Smooth muscle cell (in vitro differentiated cells): ENCODE results near the gene TCF3. TPM values are rescaled to one million over a fixed set of nuclear protein-coding genes. Genes with fewer than 3 reads are reported as not detected.

Experiments
- DNase-seq: peaks from one replicate; lab custom pipeline; 2025; ENCODE audit not compliant: unreplicated experiment; lab: John Stamatoyannopoulos, UW
- H2AFZ ChIP-seq: fragments of 200-600 bp; sonication (generic); 2 replicates; pipeline ENCODE4 v1.6.0; 2016; ENCODE audit warnings: antibody characterized with exemption, low read depth, mild to moderate bottlenecking
- H3F3A ChIP-seq: fragments of 200-600 bp; sonication (generic); 2 replicates; pipeline ENCODE4 v1.6.0; 2017; ENCODE audit warnings: antibody characterized with exemption, low read depth
- H3K27ac ChIP-seq: fragments of 200-600 bp; sonication (generic); 2 replicates; pipeline ENCODE4 v1.5.1; 2016; ENCODE audit warnings: low read depth, mild to moderate bottlenecking
- H3K27me3 ChIP-seq: fragments of 200-600 bp; sonication (generic); 2 replicates; pipeline ENCODE4 v1.6.1; 2016; ENCODE audit warnings: low read depth, mild to moderate bottlenecking
- H3K36me3 ChIP-seq: fragments of 200-600 bp; sonication (generic); 2 replicates; pipeline ENCODE4 v1.5.1; 2016; ENCODE audit warnings: low read depth
- H3K4me1 ChIP-seq: fragments of 200-600 bp; sonication (generic); 2 replicates; pipeline ENCODE4 v1.5.1; 2016; ENCODE audit warnings: low read depth
- H3K4me2 ChIP-seq: fragments of 200-600 bp; sonication (generic); 2 replicates; pipeline ENCODE4 v1.6.0; 2016; ENCODE audit warnings: mild to moderate bottlenecking
- H3K4me3 ChIP-seq: fragments of 200-600 bp; sonication (generic); 2 replicates; pipeline ENCODE4 v1.5.1; 2016; ENCODE audit warnings: mild to moderate bottlenecking
- H3K79me2 ChIP-seq: fragments of 200-600 bp; sonication (generic); 2 replicates; pipeline ENCODE4 v1.6.0; 2016; ENCODE audit warnings: low read depth, mild to moderate bottlenecking
- H3K9ac ChIP-seq: fragments of 200-600 bp; sonication (generic); 2 replicates; pipeline ENCODE4 v1.6.0; 2016; ENCODE audit warnings: low read depth
- H3K9me3 ChIP-seq: fragments of 200-600 bp; sonication (generic); replicated peaks from 2 replicates; pipeline ENCODE4 v1.5.1; 2016; ENCODE audit warnings: low read depth
- H4K20me1 ChIP-seq: fragments of 200-600 bp; sonication (generic); 2 replicates; pipeline ENCODE4 v1.6.0; 2016; ENCODE audit warnings: low read depth
- CTCF ChIP-seq: fragments of 200-600 bp; sonication (generic); IDR thresholded peaks from 2 replicates; pipeline ENCODE4 v1.5.1; 2017; ENCODE audit warnings: borderline replicate concordance, mild to moderate bottlenecking, antibody characterized with exemption; ENCODE audit not compliant: insufficient read depth, poor library complexity, severe bottlenecking
- WGBS: methylation state at CpG from one replicate; pipeline ENCODE4 v1.1.7; 2016; ENCODE audit warnings: low lambda C conversion rate; 5-methylcytosine and 5-hydroxymethylcytosine counted together
- polyA plus RNA-seq: library from polyadenylated mRNA; unstranded; fragments of >200 nt; fragmentation: Nextera tagmentation; extraction: Ambion mirVana; gene quantifications from 2 replicates; pipeline ENCODE4 v1.2.1, GENCODE V29; 2016
- total RNA-seq: library from RNA; depleted of rRNA; stranded (reverse); fragments of >200 nt; gene quantifications from 2 replicates; pipeline ENCODE4 v1.2.3, GENCODE V29; 2014

Gene TCF3
- total and polyA plus RNA-seq, 2 experiments from 2014 or later: 89.0 to 150 TPM

DNA sequence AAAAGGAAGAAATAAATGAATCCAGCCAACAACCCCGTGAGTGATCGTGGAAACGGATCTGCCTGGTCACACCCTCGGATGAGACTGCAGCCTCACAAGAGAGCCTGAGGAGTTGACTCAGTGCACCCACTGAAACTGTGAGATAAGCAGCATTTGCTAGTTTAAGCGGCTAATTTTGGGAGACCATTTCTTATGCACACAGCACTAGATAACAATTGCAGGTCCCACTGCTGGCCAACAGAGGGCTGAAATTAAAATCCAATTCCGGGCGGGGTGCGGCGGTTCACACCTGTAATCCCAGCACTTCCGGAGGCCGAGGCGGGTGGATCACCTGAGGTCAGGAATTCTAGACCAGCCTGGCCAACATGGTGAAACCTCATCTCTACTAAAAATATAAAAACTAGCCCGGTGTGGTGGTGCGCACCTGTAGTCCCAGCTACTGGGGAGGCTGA lies 50.8 kb downstream of the TCF3 start:
- TF ChIP-seq CTCF: no peak

DNA sequence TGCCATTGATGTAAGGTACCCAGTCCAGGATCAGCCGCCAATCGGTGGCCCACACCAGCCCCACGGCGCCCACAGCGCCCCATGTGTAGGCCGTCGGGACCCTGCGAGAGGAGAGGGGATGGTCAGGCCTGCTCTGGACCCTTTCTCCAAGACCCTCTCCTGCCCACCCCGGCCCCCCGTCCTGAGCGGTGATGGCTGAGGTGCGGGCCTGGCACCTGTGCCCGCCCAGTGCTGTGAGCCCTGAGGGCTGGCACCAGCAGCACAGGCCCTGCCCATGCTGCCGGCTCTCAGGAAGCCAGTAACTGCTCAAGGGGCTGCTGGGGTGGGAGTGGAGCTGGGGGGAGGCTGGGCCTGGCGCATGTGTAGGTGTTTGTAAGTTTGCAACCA lies 53.0 kb downstream of the TCF3 start:
- H3K79me2 ChIP-seq: peaks cover 52% of the 10 kb centered on the region
- no peak for DNase-seq
- H3K27me3 ChIP-seq: no peaks in the 10 kb centered on the region
- H3K4me2 ChIP-seq: no peak overlapping the region
- no peak for TF ChIP-seq CTCF
- no peak overlapping the region for H3K4me3 ChIP-seq
- no peaks in the 10 kb centered on the region for H3K4me1 ChIP-seq
- no peaks in the 10 kb centered on the region for H3F3A ChIP-seq
- H2AFZ ChIP-seq: no peak overlapping the region
- no peaks in the 10 kb centered on the region for H3K36me3 ChIP-seq
- no peak overlapping the region for H3K27ac ChIP-seq
- WGBS: 96% methylated on average over 15 of the region's 15 CpGs
- no peak overlapping the region for H3K9ac ChIP-seq
- no peaks in the 10 kb centered on the region for H3K9me3 ChIP-seq
- peaks cover 61% of the 10 kb centered on the region for H4K20me1 ChIP-seq

More for the DNA sequence above, 50.8 kb downstream of the TCF3 start:
- Histone ChIP-seq H3K4me3 (no peak overlapping the region), H3K27ac (no peak overlapping the region), H3K9me3 (no peaks in the 10 kb centered on the region), H2AFZ (no peak overlapping the region), H3K4me1 (no peaks in the 10 kb centered on the region), H3F3A (peaks cover 4% of the 10 kb centered on the region), H3K4me2 (no peak overlapping the region), H3K27me3 (no peaks in the 10 kb centered on the region), H4K20me1 (peaks cover 61% of the 10 kb centered on the region), H3K79me2 (peaks cover 60% of the 10 kb centered on the region), H3K36me3 (no peaks in the 10 kb centered on the region), H3K9ac (no peak overlapping the region)
- WGBS: 96% methylated on average over 14 of the region's 14 CpGs
- no peak for DNase-seq

DNA sequence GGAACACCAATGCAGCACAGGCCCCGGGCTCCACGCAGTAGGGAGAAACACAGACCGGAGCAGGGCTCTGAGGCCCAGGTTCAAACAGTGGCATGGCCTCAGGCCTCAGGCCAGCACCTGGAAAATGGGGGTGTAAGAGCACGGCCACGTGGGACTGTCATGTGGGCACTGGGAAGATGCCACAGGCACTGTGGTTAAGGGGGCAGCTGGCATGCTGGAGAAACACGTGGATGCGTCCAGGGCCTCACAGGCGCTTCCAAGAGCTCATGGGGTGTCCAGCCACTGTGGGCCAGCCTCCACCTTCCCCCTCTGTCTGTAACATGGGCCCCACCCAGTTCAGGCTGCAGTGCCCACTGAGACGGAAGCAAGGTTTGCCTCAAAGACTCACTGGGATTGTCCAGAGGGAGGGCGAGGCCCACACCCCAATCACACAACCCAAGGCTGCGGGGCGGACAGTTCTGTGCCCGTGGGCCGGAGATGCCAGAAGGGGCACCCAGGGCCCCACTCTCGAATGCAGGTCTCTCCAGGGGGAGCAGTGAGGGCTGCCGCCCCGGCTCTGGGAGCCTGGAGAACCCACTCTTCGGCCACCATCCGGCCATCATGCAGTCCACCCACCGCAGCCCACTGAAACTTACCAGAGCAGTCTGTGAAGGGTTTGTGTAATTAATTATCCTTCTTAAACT lies 53.5 kb downstream of the TCF3 start:
- Histone ChIP-seq H3K9me3 (no peaks in the 10 kb centered on the region), H3K27ac (no peak overlapping the region), H4K20me1 (peaks cover 57% of the 10 kb centered on the region), H3K36me3 (no peaks in the 10 kb centered on the region), H3K4me3 (no peak overlapping the region), H3K9ac (no peak overlapping the region), H3F3A (no peaks in the 10 kb centered on the region), H2AFZ (no peak overlapping the region), H3K4me2 (no peak overlapping the region), H3K4me1 (no peaks in the 10 kb centered on the region), H3K79me2 (peaks cover 47% of the 10 kb centered on the region), H3K27me3 (no peaks in the 10 kb centered on the region)
- WGBS: 97% methylated on average over 20 of the region's 20 CpGs
- no peak for DNase-seq
- no peak for TF ChIP-seq CTCF

DNA sequence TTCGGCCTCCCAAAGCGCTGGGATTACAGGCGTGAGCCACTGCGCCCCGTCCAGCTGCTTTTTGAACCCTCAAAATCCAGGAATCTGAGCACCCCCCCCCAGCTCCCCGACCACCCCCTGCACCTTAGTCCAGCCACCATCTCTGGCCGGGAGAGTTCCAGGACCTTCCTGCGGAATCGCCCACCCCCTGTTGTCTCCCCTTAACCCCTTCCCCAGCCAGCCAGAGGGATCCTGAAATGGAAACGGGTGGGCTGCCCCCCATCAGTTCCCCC lies 59.0 kb downstream of the TCF3 start:
- Histone ChIP-seq H4K20me1 (peaks cover 40% of the 10 kb centered on the region), H3K9ac (no peak overlapping the region), H3K4me3 (peak overlapping the region; percentile 50), H3K9me3 (no peaks in the 10 kb centered on the region), H3K79me2 (peaks cover 37% of the 10 kb centered on the region), H3K36me3 (no peaks in the 10 kb centered on the region), H3K4me2 (peak overlapping the region; percentile 87), H3K4me1 (no peaks in the 10 kb centered on the region), H3K27me3 (no peaks in the 10 kb centered on the region), H2AFZ (no peak overlapping the region), H3K27ac (no peak overlapping the region), H3F3A (no peaks in the 10 kb centered on the region)
- DNase-seq: no peak
- WGBS: 80% methylated on average over 9 of the region's 10 CpGs
- no peak for TF ChIP-seq CTCF
